CD4-positive, alpha-beta T cell (primary cell): ENCODE results near the gene MFAP2. TPM values are rescaled to one million over a fixed set of nuclear protein-coding genes. Genes with fewer than 3 reads are reported as not detected.
A peak's percentile ranks its signal among the peaks of the same experiment; 100 is the strongest.

Source experiments
- ATAC-seq: fragments of 200-7000 bp; cut with Tn5 transposase; one replicate; pipeline ENCODE4 v1.10.0; 2022; ENCODE audit warnings: mild to moderate bottlenecking; ENCODE audit not compliant: poor library complexity
- CTCF ChIA-PET: fragments of 350-600 bp; sonication (Branson Sonifier 250); formaldehyde crosslinking; loops from one replicate; lab custom pipeline; 2021; ENCODE audit warnings: antibody characterized with exemption, inconsistent platforms; lab: Charles Lee
- POLR2A ChIA-PET: fragments of 350-600 bp; sonication (Branson Sonifier 250); formaldehyde crosslinking; loops from one replicate; lab custom pipeline; 2021; ENCODE audit warnings: antibody characterized with exemption, inconsistent platforms; lab: Charles Lee
- DNase-seq, 14 experiments: peaks; one replicate each; pipeline ENCODE4 v3.0.0-alpha.2; 2013 to 2020; ENCODE audit warnings: mixed read lengths in 2 of 14
- H3K27ac ChIP-seq, 2 donors: one replicate each; pipeline versions ENCODE4 v1.5.1 to v1.7.0; 2013; ENCODE audit warnings: low read length in 2 of 2, low read depth in 1 of 2, mild to moderate bottlenecking in 1 of 2
- H3K27me3 ChIP-seq, 2 experiments: 1 replicate in 1 of 2; 2 replicates in 1 of 2; pipeline versions ENCODE4 v1.6.1 to v1.7.0; 2013; ENCODE audit warnings: low read length in 2 of 2, control low read depth in 1 of 2, mild to moderate bottlenecking in 1 of 2, moderate library complexity in 1 of 2; ENCODE audit not compliant: insufficient read depth in 2 of 2, control insufficient read depth in 1 of 2
- H3K36me3 ChIP-seq: one replicate; pipeline ENCODE4 v1.6.1; 2013; ENCODE audit warnings: low read length, control low read depth; ENCODE audit not compliant: insufficient read depth
- H3K4me1 ChIP-seq: one replicate; pipeline ENCODE4 v1.6.1; 2013; ENCODE audit warnings: low read length, control low read depth; ENCODE audit not compliant: insufficient read depth
- H3K4me3 ChIP-seq: one replicate; pipeline ENCODE4 v1.5.1; 2013; ENCODE audit warnings: mild to moderate bottlenecking, low read length, moderate library complexity
- H3K9me3 ChIP-seq, 2 experiments: 1 replicate in 1 of 2; 2 replicates in 1 of 2; pipeline versions ENCODE4 v1.6.1 to v1.7.0; 2013; ENCODE audit warnings: low read length in 2 of 2, mild to moderate bottlenecking in 2 of 2, control low read depth in 1 of 2, moderate library complexity in 1 of 2; ENCODE audit not compliant: control insufficient read depth in 1 of 2, insufficient read depth in 1 of 2
- H3K27ac Mint-ChIP-seq: one replicate; pipeline ENCODE4 v1.8.0; 2020; ENCODE audit warnings: mixed read lengths
- H3K27me3 Mint-ChIP-seq: one replicate; pipeline ENCODE4 v1.8.0; 2021; ENCODE audit warnings: mixed read lengths
- H3K36me3 Mint-ChIP-seq: one replicate; pipeline ENCODE4 v1.8.0; 2021; ENCODE audit warnings: low read depth, mixed read lengths
- H3K4me1 Mint-ChIP-seq: one replicate; pipeline ENCODE4 v1.8.0; 2021; ENCODE audit warnings: low read depth, mixed read lengths
- H3K4me3 Mint-ChIP-seq: one replicate; pipeline ENCODE4 v1.8.0; 2020; ENCODE audit warnings: mild to moderate bottlenecking, mixed read lengths
- H3K9me3 Mint-ChIP-seq: one replicate; pipeline ENCODE4 v1.8.0; 2020; ENCODE audit warnings: mixed read lengths
- intact Hi-C, 2 experiments: fragments of 100-400 bp; cut with DNase I in 1 of 2; cut with micrococcal nuclease in 1 of 2; formaldehyde crosslinking; loops; one replicate each; pipeline versions ENCODE4 v1.15.1 to v1.9.0; 2023 to 2025; cut with DNase I, micrococcal nuclease
- total RNA-seq, 174 experiments: library from RNA in 2 of 174; stranded (reverse) in 2 of 174; gene quantifications; one replicate each; pipeline ENCODE4 v1.2.3 and lab custom pipeline; 2021 to 2026
- TF ChIP-seq, protein P1 (sequence below): fragments of 200-600 bp; IDR thresholded peaks from one replicate; pipeline ENCODE4 v1.8.0; 2022; ENCODE audit warnings: antibody characterized with exemption, mild to moderate bottlenecking

Gene MFAP2
- total RNA-seq, 2 experiments from 2014 or later: not detected

DNA sequence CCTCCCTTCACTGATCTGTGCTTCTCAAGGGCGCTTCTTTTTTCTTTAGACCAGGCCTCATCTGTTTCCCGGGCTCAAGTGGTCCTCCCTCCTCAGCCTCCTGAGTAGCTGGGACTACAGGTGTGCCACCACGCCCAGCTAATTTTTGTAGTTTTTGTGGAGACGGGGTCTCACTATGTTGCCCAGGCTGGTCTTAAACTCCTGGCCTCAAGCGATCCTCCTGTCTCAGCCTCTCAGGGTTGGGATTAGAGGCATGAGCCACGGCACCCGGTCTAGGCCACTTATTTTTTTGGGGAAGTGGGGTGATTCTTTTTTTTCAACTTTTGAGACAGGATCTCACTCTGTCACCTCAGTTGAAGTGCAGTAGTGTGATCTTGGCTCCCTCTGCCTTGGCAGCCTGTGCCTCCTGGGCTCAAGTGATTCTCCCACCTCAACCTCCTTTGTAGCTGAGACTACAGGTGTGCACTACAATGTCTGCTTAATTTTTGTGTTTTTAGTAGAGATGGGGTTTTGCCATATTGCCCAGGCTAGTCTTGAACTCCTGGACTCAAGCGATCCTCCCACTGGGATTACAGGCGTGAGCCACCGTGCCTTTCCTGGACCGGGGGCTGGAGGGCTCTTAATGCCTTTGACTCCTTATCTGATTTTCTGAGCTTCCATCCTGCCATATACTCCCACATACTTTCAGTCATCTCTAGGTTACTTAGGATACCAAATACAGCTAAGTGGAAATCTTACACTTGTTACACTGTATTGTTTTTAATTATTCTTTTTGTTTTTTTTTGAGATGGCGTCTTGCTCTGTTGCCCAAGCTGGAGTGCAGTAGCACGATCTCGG lies 18.9 kb downstream of the MFAP2 start:
- no peaks in the 10 kb centered on the region for H3K9me3 Mint-ChIP-seq

DNA sequence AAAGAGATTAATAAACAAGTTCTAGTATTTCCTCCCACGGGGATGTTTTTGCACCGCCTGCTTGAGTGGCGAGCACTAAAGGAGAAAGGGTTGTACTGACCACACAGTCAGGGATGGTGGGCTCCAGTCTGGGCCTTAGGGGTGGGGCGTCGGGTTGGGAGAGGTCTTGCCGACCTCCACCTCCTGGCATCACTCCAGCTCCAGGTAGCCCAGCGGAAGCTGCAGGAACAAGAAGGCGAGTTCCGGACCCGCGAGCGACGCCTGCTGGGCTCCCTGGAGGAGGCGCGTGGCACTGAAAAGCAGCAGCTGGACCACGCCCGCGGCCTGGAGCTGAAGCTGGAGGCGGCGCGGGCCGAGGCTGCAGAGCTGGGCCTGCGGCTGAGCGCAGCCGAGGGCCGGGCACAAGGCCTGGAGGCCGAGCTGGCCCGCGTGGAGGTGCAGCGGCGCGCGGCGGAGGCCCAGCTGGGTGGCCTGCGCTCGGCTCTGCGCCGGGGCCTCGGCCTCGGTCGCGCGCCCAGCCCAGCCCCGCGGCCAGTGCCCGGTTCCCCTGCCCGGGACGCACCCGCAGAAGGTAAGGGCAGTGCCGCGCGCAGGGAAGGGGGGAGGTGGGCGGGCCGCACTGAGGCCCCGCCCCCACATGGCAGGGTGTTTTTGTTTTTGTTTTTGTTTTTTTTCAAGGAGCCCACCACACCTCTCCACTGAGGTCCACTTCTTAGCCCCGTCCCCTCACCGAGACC lies 19.7 kb downstream of the MFAP2 start:
- Mint-ChIP-seq H3K4me1 (peaks cover 10% of the 10 kb centered on the region), H3K27ac (no peak overlapping the region), H3K9me3 (no peaks in the 10 kb centered on the region), H3K36me3 (peaks cover 9% of the 10 kb centered on the region), H3K27me3 (no peaks in the 10 kb centered on the region), H3K4me3 (peak overlapping the region; percentile 76)
- H3K27ac ChIP-seq: no peak overlapping the region
- ChIA-PET POLR2A (interaction anchor here (0.8 to 1.4 kb wide), 2 partner anchors 56 to 72 kb away, joined by 3 to 4 read pairs; no protein-coding TSS in a partner anchor), CTCF (interaction anchor here (1.2 to 1.7 kb wide), 4 partner anchors 9 to 340 kb away, joined by 3 to 24 read pairs (median 4); no protein-coding TSS in a partner anchor)
- ATAC-seq (peak; percentile 87), DNase-seq (peak; percentile 62 to 87 (median 74))
- intact Hi-C loops: no loop called here
- H3K4me3 ChIP-seq: peak overlapping the region; percentile 47
- no peaks in the 10 kb centered on the region for H3K9me3 ChIP-seq
- TF ChIP-seq, protein P1, sequence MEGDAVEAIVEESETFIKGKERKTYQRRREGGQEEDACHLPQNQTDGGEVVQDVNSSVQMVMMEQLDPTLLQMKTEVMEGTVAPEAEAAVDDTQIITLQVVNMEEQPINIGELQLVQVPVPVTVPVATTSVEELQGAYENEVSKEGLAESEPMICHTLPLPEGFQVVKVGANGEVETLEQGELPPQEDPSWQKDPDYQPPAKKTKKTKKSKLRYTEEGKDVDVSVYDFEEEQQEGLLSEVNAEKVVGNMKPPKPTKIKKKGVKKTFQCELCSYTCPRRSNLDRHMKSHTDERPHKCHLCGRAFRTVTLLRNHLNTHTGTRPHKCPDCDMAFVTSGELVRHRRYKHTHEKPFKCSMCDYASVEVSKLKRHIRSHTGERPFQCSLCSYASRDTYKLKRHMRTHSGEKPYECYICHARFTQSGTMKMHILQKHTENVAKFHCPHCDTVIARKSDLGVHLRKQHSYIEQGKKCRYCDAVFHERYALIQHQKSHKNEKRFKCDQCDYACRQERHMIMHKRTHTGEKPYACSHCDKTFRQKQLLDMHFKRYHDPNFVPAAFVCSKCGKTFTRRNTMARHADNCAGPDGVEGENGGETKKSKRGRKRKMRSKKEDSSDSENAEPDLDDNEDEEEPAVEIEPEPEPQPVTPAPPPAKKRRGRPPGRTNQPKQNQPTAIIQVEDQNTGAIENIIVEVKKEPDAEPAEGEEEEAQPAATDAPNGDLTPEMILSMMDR: peak; percentile 73
- no peaks in the 10 kb centered on the region for H3K27me3 ChIP-seq
- peaks cover 11% of the 10 kb centered on the region for H3K36me3 ChIP-seq
- peaks cover 16% of the 10 kb centered on the region for H3K4me1 ChIP-seq

More for the DNA sequence above, 18.9 kb downstream of the MFAP2 start:
- ChIA-PET POLR2A (interaction anchor here (1.4 kb wide), 1 partner anchor 56 kb away, joined by 4 read pairs; no protein-coding TSS in a partner anchor), CTCF (interaction anchor here (1.2 to 1.7 kb wide), 3 partner anchors 10 to 341 kb away, joined by 3 to 24 read pairs (median 4); no protein-coding TSS in a partner anchor)
- peaks cover 10% of the 10 kb centered on the region for H3K4me1 Mint-ChIP-seq
- no peak overlapping the region for H3K27ac ChIP-seq
- TF ChIP-seq, protein P1: no peak
- no peaks in the 10 kb centered on the region for H3K9me3 ChIP-seq
- peak overlapping the region; percentile 32 for H3K4me3 ChIP-seq
- peaks cover 16% of the 10 kb centered on the region for H3K4me1 ChIP-seq
- intact Hi-C loops: loop anchor here in 1 of 2 experiments (2.0 kb wide), 1 partner anchor 47 kb away; no protein-coding TSS in a partner anchor
- H3K27me3 ChIP-seq: no peaks in the 10 kb centered on the region
- H3K36me3 ChIP-seq: peaks cover 14% of the 10 kb centered on the region
- H3K27ac Mint-ChIP-seq: no peak overlapping the region
- ATAC-seq (no peak), DNase-seq (no peak)
- peak overlapping the region; percentile 63 for H3K4me3 Mint-ChIP-seq
- peaks cover 17% of the 10 kb centered on the region for H3K36me3 Mint-ChIP-seq
- H3K27me3 Mint-ChIP-seq: no peaks in the 10 kb centered on the region

DNA sequence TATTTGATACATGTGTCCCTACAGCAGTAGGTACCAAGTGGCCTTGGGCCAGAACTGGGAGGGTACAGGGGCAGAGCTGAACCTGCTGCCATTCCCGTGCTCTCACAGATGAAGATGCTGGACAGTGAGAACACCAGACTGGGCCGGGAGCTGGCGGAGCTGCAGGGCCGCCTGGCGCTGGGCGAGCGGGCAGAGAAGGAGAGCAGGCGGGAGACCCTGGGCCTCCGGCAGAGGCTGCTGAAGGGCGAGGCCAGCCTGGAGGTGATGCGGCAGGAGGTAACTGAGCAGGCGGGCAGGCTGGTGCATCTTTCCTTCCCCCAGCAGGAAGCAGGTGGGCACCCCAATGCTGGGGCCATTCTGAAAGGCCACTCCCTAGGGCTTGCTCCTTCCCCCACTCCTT lies 21.9 kb downstream of the MFAP2 start:
- DNase-seq: no peak
- Mint-ChIP-seq H3K27me3 (no peaks in the 10 kb centered on the region), H3K36me3 (no peaks in the 10 kb centered on the region), H3K4me1 (peaks cover 10% of the 10 kb centered on the region), H3K9me3 (no peaks in the 10 kb centered on the region), H3K4me3 (peak overlapping the region; percentile 20), H3K27ac (no peak overlapping the region)
- H3K9me3 ChIP-seq: no peaks in the 10 kb centered on the region
- ChIA-PET CTCF (no interaction called here), POLR2A (no interaction called here)
- H3K27ac ChIP-seq: no peak overlapping the region
- peaks cover 16% of the 10 kb centered on the region for H3K4me1 ChIP-seq
- TF ChIP-seq, protein P1: no peak
- intact Hi-C loops: loop anchor here in 1 of 2 experiments (5.0 to 10.0 kb wide), 2 partner anchors 36 to 234 kb away; partner anchors contain the start of gene CROCC
- peaks cover 7% of the 10 kb centered on the region for H3K36me3 ChIP-seq
- H3K27me3 ChIP-seq: no peaks in the 10 kb centered on the region
- ATAC-seq: no peak
- H3K4me3 ChIP-seq: no peak overlapping the region
